HL-60/S4 treated with phorbol 12-myristate 13-acetate at 8.2 ng/mL for 4 days and 3 days (cell line): ENCODE measurements around the gene UBE2I.
"Not testable (repeated sequence)": the region's sequence is repeated elsewhere in the genome, so short reads cannot be mapped to it uniquely, and the experiment has no call there.

Experiments
- in situ Hi-C: fragments of 300-500 bp; cut with MboI; formaldehyde crosslinking; loops from 2 replicates; pipeline ENCODE4 v1.15.0; 2022; ENCODE audit warnings: low sequenced_read_pairs

The UBE2I gene

DNA sequence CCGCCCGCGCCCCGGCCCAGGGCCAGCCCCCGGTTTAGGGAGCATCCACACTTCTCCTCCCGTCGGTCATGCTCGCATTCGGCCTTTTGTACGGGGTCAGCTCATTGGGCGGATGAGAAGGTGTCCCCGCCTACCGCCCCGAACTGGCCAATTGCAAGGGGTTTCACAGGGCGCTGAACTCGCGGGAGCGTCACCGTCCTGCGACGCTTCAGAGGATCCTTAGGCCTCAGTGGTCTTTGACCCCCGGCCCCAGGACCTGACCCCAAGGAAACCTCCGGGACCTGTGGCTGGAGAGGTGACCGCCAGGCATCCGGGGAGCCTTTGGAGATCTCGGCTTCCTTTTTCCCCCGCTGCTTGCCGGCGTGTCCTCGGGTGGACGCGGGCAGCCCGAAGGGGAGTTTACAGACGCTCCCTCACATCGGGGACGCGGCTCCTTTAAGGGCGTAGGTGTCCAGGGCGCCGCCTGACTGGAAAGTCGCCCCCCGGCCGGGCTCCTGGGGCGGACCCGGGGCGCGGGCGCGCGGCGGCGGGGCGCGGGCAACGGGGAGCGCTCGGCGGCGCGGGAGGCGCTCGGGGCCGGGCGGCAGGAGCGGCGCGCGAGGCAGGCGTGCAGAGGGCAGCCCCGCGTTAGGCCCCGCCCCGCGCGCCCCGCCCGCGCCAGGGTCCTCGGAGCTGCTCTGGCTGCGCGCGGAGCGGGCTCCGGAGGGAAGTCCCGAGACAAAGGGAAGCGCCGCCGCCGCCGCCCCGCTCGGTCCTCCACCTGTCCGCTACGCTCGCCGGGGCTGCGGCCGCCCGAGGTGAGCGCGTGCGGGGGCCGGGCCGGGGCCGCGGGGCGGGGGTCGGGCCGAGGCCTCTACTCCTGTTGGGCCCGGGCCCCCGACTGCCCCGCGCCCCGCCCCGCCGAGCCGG lies at the start of gene UBE2I:
Gene UBE2I, plus strand, starts transcription at position 660 of the 909 bp plus-strand sequence. CDS start 4,395 bp downstream, outside the sequence.
- in situ Hi-C loops, result no loop called here

DNA sequence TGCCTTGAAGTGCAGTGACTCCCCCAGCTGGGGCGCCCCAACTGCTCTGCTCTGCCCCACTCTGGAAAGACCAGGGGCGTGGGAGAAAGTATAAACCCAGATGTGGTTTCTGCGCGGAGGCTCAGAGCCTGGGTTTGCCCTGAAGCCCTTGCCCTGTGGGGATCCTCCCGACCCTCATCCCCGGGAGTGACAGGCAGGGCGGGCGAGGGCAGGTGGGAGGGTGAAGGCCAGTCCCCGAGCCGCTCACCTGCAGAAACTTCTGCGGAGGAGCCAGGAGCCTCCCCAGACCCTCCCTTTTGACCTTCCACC lies 49.7 kb upstream of the UBE2I start:
- in situ Hi-C loops, result no loop called here

DNA sequence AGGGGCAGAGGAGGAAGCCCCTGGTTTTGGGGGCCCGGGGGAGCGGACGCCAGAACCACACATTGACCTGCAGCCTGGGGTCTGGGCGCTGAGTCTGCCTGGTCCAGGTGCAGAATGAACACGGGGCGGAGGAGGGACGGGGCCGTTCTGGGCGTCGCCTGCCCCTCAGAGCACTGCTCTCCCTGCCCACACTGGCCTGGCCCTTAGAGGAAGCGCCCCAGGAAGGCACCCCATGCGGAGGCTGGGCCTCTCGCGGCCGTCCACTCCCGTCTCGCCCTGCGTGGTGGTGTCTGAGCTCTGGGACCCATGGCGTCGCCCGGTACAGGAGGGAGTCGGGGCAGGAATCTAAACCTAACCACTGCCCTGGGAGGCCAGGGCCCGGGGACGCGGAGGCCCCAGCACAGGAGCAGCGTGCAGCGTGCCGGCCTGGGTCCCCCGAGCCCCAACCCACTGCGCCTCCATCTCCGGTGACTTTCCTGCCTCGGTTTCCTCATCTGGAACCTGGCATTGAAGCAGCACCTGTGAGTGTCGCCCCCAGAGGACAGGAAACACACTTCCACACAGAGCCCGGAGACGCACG lies 49.2 kb upstream of the UBE2I start:
- in situ Hi-C loops, result no loop called here

GRCh38 chr16:1261131-1261892 lies 48.1 kb upstream of the UBE2I start:
- in situ Hi-C loops, result no loop called here

DNA sequence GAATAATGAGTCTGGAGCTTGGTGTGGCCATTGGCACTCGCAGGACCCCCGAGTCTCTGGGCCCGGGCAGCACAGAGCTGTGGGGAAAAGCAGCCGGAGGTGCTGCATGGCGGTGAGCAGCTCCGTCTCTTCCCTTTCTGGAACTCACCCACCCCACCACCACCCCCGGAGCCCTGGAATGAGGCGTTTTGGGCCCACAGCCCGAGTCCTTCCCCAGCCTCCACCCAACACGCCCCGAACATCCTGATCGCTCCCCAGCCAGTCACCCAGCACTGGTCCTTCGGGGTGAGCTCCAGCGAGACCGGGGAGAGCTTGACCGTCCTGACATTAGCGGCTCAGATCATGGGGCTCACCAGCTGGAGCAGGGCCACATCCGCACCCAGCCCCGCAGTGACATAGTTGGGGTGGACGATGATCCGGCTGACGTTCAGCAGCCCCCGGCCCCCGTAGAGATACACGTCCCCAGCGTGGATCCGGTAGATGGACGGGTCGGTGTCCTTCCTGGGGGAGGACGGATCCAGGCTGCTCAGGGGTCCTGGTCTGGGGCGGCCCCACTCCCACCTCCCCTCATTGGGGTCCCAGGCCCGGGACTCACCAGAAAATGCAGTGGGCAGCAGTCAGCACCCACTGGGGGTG lies 47.1 kb upstream of the UBE2I start:
- in situ Hi-C loops, result no loop called here

DNA sequence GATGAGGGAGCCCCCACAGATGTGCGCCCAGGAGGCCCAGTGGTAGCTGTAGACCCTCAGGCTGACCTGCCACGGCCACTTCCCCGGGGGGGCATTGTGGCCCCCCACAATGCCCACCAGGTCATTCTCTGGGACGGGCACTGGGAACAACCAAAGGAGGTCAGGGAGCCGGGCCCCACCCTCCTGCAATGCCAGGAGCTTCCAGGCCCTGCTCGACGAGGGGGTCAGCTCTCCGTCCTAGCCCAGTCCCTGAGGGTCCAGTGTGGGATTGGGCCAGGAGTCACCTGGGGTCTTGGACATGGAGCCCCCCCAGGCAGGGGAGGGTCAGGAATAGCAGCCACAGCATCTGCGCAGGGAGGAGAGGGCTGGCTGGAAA lies 46.6 kb upstream of the UBE2I start:
- in situ Hi-C loops, result no loop called here

DNA sequence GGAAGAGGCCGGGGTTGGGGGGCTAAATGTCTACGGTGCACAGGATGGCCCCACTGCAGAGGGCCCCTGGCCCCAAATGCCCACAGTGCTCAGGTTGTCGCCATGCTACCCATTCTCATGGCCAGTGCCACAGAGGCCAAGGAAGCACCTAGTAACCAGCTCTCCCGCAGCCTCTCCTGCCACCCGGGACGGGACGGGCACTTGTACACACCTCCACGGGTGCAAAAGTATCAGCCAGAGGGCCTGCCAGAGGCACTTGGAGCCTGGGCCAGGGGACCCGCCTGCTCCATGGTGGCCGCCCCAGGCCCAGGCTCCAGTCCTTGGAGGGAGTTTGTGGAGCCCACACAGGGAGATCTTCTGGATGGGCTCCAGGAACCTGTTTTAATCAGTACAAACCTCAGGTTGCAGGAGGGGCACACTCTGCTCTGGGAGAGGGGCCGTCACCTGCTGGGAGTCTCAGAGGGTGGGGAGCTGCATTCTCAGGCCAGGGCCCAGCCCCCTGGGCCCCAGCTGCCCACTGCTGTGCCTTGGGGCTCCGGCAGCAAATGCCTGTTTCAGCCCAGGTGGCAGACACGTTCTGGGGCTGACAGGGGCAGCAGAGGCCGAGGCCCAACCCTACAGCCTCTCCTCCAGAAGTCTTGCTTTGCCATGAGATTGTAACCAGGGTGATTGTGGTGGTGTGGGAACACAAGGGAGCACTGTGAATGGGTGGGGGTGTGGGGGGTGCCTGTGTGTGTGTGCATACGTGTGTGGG lies 45.7 kb upstream of the UBE2I start:
- in situ Hi-C loops, result no loop called here

GRCh38 chr16:1264345-1265089 lies 44.9 kb upstream of the UBE2I start:
- in situ Hi-C loops, result no loop called here

DNA sequence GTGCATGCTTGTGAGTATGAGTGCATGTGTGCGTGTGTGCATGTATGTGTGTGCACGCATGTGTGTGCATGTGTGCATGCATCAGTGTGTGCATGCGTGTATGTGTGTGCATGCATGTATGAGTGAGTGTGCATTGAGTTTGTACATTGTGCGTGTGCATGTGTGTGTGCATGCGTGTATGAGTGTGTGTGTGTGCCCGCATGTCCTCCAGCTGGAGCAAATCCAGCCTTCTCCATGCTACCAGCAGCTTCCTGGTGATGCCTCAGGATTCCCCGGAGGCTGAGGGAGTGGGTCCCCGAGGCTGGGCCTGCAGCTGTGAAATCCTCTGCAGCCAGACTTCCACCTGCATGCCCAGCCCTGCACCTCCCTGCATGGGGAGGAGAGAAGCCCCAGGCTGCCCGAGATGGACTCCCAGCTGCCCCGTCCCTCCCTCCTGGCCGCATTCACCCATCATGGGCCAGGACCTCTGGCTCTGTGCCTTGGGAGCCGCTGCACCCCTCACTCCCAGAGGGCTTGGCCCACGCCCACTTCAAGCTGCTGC lies 44.3 kb upstream of the UBE2I start:
- in situ Hi-C loops, result no loop called here

DNA sequence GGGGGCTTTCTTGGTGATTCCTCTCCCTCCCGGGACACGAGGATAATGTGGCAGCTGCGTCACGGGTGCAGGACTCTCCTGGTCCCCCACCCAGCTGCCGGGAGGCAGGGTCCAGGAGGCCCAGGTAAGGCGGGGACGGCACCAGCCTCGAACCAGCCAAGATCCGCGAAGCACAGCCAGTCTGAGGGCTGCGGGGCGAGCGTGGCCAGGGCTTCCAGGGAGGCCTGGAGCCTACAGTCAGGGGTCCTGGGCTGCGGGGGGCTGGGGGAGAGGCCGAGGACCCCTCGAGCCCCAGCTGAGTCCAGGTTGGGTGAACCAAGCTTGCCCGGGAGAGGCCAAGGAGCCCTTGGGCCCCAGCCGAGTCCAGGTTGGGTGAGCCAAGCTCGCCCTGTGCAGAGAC lies 43.6 kb upstream of the UBE2I start:
- in situ Hi-C loops, result no loop called here

DNA sequence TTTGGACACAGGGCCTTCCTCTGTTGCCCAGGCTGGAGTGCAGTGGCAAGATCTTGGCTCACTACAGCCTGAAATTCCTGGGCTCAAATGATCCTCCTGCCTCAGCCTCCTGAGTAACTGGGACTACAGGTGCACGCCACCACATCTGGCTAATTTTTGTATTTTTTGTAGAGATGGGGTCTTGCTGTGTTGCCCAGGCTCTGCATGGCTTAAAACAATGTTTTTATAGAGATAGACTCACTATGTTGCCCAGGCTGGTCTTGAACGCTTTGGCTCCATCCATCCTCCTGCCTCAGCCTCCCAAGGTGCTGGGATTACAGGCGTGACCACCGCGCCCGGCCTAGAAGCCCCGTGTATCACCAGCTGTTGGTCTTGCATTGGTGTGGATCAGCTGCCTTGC lies 40.0 kb upstream of the UBE2I start:
- in situ Hi-C loops, result not testable (repeated sequence)

- in situ Hi-C loops, result no loop called here
Observed at GRCh38 chr16:1271380-1271723, 38.1 kb upstream of the UBE2I start.

GRCh38 chr16:1271724-1272413 lies 37.6 kb upstream of the UBE2I start:
- in situ Hi-C loops, result not testable (repeated sequence)

DNA sequence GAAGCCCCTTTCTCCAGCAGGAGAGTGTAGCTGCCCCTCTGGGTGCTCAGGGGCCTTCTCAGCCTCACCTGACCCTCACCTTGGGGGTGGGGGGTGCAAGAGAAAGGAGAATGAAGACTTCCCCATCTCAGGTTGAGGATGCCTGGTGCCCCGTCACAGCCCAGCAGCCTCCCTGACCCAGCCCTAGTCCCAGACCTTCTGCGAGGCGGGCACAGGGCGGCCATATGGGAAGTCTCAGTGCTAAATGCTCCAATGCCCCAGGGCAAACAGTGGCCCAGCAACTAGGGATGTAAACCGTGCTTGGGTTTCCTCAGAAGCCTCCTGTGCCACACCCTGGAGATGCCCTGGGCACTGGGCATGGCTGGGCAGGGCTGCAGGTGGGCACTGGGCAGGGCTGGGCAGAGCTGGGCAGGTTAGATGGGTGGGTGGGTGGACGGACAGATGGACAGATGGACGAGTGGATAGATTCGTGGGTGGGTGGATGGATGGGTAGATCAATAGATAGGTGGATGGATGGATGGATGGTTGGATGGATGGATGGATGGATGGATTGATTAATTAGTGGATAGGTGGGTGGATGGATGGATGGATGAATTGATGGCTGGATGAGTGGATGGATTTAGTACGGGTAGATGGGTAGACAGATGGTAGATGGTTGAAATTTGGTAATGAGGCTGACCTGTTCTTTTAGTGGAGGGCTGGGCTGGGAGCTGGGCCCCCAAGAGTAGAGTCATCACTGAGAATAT lies 36.8 kb upstream of the UBE2I start:
- in situ Hi-C loops, result no loop called here

DNA sequence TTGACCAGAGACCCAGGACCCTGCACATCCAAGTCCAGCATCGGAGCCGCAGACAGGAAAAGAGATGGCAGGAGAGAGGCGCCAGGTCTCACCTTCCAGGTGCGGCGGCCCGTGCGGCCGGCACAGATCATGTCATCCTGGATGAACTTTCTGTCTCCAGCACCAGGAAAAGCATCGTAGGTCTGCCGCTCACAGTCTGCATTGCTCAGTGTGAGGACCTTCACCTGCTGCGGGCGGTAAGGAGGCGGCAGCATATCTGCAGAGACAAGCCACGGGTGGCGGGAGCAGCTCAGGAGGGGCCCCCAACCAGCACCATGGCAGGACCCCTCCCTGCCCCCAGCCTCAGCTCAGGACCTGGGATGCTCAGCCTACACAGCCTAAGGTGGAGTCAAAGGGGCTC lies 35.6 kb upstream of the UBE2I start:
- in situ Hi-C loops, result no loop called here

DNA sequence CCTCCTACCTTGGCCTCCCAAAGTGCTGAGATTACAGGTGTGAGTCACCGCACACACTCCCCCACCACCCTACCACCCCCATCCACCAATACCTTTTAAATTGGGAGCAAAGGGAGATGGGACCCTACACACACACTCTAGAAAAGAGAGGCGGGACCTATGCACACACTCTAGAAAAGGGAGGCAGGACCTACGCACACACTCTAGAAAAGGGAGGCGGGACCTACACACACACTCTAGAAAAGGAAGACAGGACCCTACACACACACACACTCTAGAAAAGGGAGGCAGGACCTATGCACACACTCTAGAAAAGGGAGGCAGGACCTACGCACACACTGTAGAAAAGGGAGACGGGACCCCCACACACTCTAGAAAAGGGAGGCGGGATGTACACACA lies 34.7 kb upstream of the UBE2I start:
- in situ Hi-C loops, result no loop called here

DNA sequence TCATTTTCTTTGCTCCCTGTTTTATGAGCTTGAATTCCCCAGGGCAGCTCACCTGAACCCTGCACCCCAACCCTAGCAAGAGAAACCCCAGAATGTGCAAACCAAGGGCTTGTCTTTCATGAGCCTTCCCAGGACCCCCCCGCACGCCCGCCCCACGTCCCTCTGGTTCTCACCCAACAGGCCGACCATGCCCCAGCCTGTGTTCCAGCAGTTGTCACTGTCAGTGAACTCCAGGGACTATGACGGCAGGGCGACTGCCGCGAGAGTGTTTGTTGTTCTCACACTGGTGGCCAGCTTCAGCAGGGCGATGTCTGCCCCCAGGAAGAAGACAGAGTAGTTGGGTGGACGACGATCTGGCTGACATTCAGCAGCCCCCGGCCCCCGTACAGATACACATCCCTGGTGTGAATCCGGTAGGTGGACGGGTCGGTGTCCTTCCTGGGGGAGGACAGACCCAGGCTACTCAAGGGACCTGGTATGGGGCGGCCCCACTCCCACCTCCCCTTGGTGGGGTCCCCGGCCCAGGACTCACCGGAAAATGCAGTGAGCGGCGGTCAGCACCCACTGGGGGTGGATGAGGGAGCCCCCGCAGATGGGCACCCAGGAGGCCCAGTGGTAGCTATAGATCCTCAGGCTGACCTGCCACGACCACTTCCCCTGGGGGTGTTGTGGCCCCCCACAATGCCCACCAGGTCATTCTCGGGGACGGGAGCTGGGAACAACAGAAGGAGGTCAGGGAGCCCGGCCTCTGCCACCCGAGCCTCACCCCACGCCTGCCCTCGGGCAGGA lies 33.5 kb upstream of the UBE2I start:
- in situ Hi-C loops, result no loop called here

DNA sequence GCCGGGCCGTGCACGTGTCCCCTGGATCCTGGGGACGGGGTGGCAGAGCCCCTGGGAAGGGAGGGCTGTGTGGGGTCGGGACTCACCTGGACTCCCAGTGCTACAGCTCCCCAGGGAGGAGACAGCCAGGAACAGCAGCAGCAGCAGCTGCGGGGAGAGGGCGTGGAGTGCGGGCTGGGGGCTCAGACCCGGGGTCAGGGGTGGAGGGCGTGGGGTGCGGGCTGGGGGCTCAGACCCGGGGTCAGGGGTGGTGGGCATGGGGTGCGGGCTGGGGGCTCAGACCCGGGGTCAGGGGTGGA lies 32.9 kb upstream of the UBE2I start:
- in situ Hi-C loops, result no loop called here
